GM12891 (cell line): ENCODE data around the gene NEIL3.

Experiments
- SPI1 ChIP-seq: IDR thresholded peaks from 2 replicates; pipeline ENCODE4 v1.6.1; 2011; ENCODE audit warnings: low read depth, low read length, control low read depth
- TAF1 ChIP-seq: IDR thresholded peaks from 2 replicates; pipeline ENCODE4 v1.6.1; 2011; ENCODE audit warnings: low read depth, low read length, control low read depth

DNA sequence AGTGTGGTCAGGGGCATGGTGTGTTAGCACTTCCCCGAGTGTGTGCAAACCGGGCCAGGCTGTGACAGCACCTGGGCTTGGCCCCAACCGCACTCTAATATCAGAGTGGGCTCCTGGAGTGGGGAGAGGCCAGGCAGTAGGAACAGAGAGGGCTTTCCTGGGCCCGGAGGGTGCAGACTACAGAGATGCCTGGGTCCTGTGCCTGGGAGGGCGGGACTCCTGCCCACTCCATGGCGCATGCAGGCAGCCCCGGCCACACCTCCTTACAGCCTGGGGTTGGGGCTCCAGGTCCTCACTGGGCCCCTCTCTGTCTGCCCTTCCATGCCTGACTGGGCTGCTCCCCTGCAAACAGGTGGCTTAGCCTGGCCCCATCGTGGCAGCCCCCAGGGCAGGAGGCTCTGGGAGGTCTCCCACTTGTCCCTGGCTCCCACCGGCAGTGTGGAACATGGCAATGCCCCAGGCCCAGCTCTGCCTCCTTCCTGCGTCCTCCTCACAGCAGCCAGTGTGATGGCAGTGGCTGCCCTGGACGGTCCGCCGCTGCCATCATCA lies 72.2 kb downstream of the NEIL3 start:
- no peak for TF ChIP-seq SPI1
- no peak for TF ChIP-seq TAF1
